Measurements from ENCODE around the gene CSRNP3. TPM values are rescaled to one million over a fixed set of nuclear protein-coding genes. Genes with fewer than 3 reads are reported as not detected.

The CSRNP3 gene
- total and polyA plus RNA-seq, 2 donors from 2014 or later, result 3.3 to 6.4 TPM

- TF ChIP-seq CTCF (IDR thresholded peaks at IDR 0.05; ENCODE audit: borderline replicate concordance, extremely low read depth, insufficient read depth), result no peak
- no peak for DNase-seq
- FAIRE-seq, result no peak
These were observed 37.1 kb upstream of the CSRNP3 start for GRCh38 chr2:165432234-165432966.

GRCh38 chr2:165434865-165435496, 34.5 kb upstream of the CSRNP3 start:
- Histone ChIP-seq H3K27me3 (ENCODE audit: control insufficient read depth, insufficient read depth, low read length) (no peaks in the 10 kb centered on the region), H3K4me1 (ENCODE audit: control insufficient read depth in 2 of 3, insufficient read depth in 2 of 3, low read depth in 1 of 3, low read length in 3 of 3) (no peaks in the 10 kb centered on the region), H3K27ac (ENCODE audit: low read depth in 2 of 2, low read length in 2 of 2) (no peak overlapping the region), H3K4me3 (ENCODE audit: low read length in 3 of 3) (no peak overlapping the region), H3K36me3 (ENCODE audit: control insufficient read depth in 2 of 3, insufficient read depth in 3 of 3, low read length in 3 of 3) (no peaks in the 10 kb centered on the region), H3K9me3 (ENCODE audit: control insufficient read depth in 2 of 3, insufficient read depth in 1 of 3, low read length in 3 of 3) (no peaks in the 10 kb centered on the region), H3K9ac (ENCODE audit: low read length in 3 of 3) (no peak overlapping the region)
- no peak for TF ChIP-seq CTCF (IDR thresholded peaks at IDR 0.05; ENCODE audit: borderline replicate concordance, extremely low read depth, insufficient read depth)
- no peak for FAIRE-seq
- intact Hi-C loops (cut with DNase I), result no loop called here
- peak in 3 of 5 donors; percentile 58 to 88 (median 87) for DNase-seq

More at GRCh38 chr2:165432234-165432966, 37.1 kb upstream of the CSRNP3 start:
- H3K9me3 ChIP-seq (ENCODE audit: control insufficient read depth in 2 of 3, insufficient read depth in 1 of 3, low read length in 3 of 3), result no peaks in the 10 kb centered on the region
- no peak overlapping the region for H3K27ac ChIP-seq (ENCODE audit: low read depth in 2 of 2, low read length in 2 of 2)
- intact Hi-C loops (cut with DNase I), result no loop called here
- no peak overlapping the region for H3K9ac ChIP-seq (ENCODE audit: low read length in 3 of 3)
- no peaks in the 10 kb centered on the region for H3K4me1 ChIP-seq (ENCODE audit: control insufficient read depth in 2 of 3, insufficient read depth in 2 of 3, low read depth in 1 of 3, low read length in 3 of 3)
- no peak overlapping the region for H3K4me3 ChIP-seq (ENCODE audit: low read length in 3 of 3)
- no peaks in the 10 kb centered on the region for H3K27me3 ChIP-seq (ENCODE audit: control insufficient read depth, insufficient read depth, low read length)
- H3K36me3 ChIP-seq (ENCODE audit: control insufficient read depth in 2 of 3, insufficient read depth in 3 of 3, low read length in 3 of 3), result no peaks in the 10 kb centered on the region

GRCh38 chr2:165435611-165436010, 33.9 kb upstream of the CSRNP3 start:
- intact Hi-C loops (cut with DNase I), result no loop called here
- H3K36me3 ChIP-seq (ENCODE audit: control insufficient read depth in 2 of 3, insufficient read depth in 3 of 3, low read length in 3 of 3), result no peaks in the 10 kb centered on the region
- no peak overlapping the region for H3K9ac ChIP-seq (ENCODE audit: low read length in 3 of 3)
- H3K9me3 ChIP-seq (ENCODE audit: control insufficient read depth in 2 of 3, insufficient read depth in 1 of 3, low read length in 3 of 3), result no peaks in the 10 kb centered on the region
- no peak for DNase-seq
- TF ChIP-seq CTCF (IDR thresholded peaks at IDR 0.05; ENCODE audit: borderline replicate concordance, extremely low read depth, insufficient read depth), result no peak
- no peak overlapping the region for H3K27ac ChIP-seq (ENCODE audit: low read depth in 2 of 2, low read length in 2 of 2)
- no peak for FAIRE-seq
- H3K27me3 ChIP-seq (ENCODE audit: control insufficient read depth, insufficient read depth, low read length), result no peaks in the 10 kb centered on the region
- H3K4me1 ChIP-seq (ENCODE audit: control insufficient read depth in 2 of 3, insufficient read depth in 2 of 3, low read depth in 1 of 3, low read length in 3 of 3), result no peaks in the 10 kb centered on the region
- H3K4me3 ChIP-seq (ENCODE audit: low read length in 3 of 3), result no peak overlapping the region
